PC-3 (cell line): ENCODE results near the gene TMIE.

Source experiments
- EZH2 ChIP-seq: fragments of 300-600 bp; sonication (generic); IDR thresholded peaks from one replicate; pipeline ENCODE4 v1.6.1; 2017; ENCODE audit warnings: antibody characterized with exemption, mild to moderate bottlenecking, low read length; ENCODE audit not compliant: unreplicated experiment
- TF ChIP-seq, protein P1 (sequence below): fragments of 300-600 bp; sonication (generic); conservative IDR thresholded peaks from 2 replicates; pipeline ENCODE4 v1.5.1; 2017; ENCODE audit warnings: antibody characterized with exemption, low read depth, mild to moderate bottlenecking, low read length

DNA sequence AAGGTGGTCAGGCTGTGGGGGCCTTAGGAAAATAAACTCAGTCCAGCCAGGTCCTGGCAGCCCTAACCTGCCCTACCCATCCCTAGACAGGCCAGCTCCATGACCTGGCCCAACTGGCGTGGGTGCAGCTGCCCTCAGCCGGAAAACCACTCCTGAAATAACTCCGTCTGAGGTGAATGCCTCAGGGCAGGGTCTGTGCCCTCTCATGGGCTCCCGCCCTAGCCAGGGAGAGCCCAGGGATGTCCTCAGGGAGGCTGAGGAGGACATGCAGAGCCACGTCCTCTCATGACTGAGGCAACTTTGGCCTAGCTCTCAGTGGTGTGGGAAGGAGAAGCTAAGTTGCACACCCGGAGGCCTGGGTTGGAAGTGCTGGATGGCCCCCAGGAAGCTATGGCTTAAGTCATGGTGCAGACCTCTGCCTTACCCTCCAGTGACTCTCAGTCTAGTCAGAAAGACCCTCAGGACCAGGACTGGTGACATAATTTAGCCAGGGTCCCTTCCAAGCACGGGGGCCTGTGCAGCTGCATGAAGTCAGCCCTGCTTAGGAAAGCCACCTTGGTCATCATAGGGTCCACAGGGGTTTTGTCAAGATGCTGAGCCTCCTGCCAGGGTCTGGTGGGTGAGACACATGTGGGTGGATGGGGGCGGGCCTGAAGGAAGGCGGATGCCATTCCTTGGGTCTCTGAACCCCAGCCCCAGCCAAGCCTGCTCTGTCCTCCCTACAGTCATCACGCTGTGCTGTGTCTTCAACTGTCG is 7.4 kb downstream of the TMIE start:
- TF ChIP-seq, protein P1, sequence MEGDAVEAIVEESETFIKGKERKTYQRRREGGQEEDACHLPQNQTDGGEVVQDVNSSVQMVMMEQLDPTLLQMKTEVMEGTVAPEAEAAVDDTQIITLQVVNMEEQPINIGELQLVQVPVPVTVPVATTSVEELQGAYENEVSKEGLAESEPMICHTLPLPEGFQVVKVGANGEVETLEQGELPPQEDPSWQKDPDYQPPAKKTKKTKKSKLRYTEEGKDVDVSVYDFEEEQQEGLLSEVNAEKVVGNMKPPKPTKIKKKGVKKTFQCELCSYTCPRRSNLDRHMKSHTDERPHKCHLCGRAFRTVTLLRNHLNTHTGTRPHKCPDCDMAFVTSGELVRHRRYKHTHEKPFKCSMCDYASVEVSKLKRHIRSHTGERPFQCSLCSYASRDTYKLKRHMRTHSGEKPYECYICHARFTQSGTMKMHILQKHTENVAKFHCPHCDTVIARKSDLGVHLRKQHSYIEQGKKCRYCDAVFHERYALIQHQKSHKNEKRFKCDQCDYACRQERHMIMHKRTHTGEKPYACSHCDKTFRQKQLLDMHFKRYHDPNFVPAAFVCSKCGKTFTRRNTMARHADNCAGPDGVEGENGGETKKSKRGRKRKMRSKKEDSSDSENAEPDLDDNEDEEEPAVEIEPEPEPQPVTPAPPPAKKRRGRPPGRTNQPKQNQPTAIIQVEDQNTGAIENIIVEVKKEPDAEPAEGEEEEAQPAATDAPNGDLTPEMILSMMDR: no peak
- no peak for TF ChIP-seq EZH2
